Loucy (cell line): ENCODE data around the gene IDS.
"Not testable (repeated sequence)": the region's sequence is repeated elsewhere in the genome, so short reads cannot be mapped to it uniquely, and the experiment has no call there.

Experiments used
- H2AFZ ChIP-seq: fragments of 200-600 bp; sonication (generic); 2 replicates; pipeline ENCODE4 v1.6.0; 2016; ENCODE audit warnings: antibody characterized with exemption, mild to moderate bottlenecking, low read length, moderate library complexity
- H3F3A ChIP-seq: fragments of 200-600 bp; 2 replicates; pipeline ENCODE4 v1.6.0; 2016; ENCODE audit warnings: antibody characterized with exemption, low read depth, mild to moderate bottlenecking
- H3K27me3 ChIP-seq: fragments of 200-600 bp; sonication (generic); 2 replicates; pipeline ENCODE4 v1.6.1; 2014; ENCODE audit warnings: low read length, mild to moderate bottlenecking; ENCODE audit not compliant: insufficient read depth, poor library complexity, severe bottlenecking
- H3K36me3 ChIP-seq: fragments of 200-600 bp; sonication (generic); 2 replicates; pipeline ENCODE4 v1.6.1; 2016; ENCODE audit warnings: low read length; ENCODE audit not compliant: insufficient read depth
- H3K4me1 ChIP-seq: fragments of 200-600 bp; sonication (generic); 2 replicates; pipeline ENCODE4 v1.5.1; 2014; ENCODE audit warnings: low read length, mild to moderate bottlenecking; ENCODE audit not compliant: insufficient read depth, poor library complexity, severe bottlenecking
- H3K4me2 ChIP-seq: fragments of 200-600 bp; sonication (generic); 2 replicates; pipeline ENCODE4 v1.6.0; 2014; ENCODE audit warnings: antibody characterized with exemption, low read length, low read depth, mild to moderate bottlenecking; ENCODE audit not compliant: poor library complexity, severe bottlenecking
- H3K4me3 ChIP-seq: fragments of 200-600 bp; sonication (generic); 2 replicates; pipeline ENCODE4 v1.5.1; 2014; ENCODE audit warnings: low read length, mild to moderate bottlenecking, mixed read lengths; ENCODE audit not compliant: poor library complexity, severe bottlenecking
- H3K79me2 ChIP-seq: fragments of 200-600 bp; sonication (generic); 2 replicates; pipeline ENCODE4 v1.6.1; 2014; ENCODE audit warnings: low read length; ENCODE audit not compliant: insufficient read depth
- H3K9ac ChIP-seq: fragments of 200-600 bp; sonication (generic); 2 replicates; pipeline ENCODE4 v1.6.0; 2014; ENCODE audit warnings: mild to moderate bottlenecking, low read depth, low read length, moderate library complexity; ENCODE audit not compliant: poor library complexity, severe bottlenecking
- H3K9me2 ChIP-seq: fragments of 200-600 bp; sonication (generic); replicated peaks from 2 replicates; pipeline ENCODE4 v1.6.1; 2016; ENCODE audit warnings: low read depth, low read length, mixed read lengths
- H3K9me3 ChIP-seq: fragments of 200-600 bp; sonication (generic); 2 replicates; pipeline ENCODE4 v1.6.1; 2014; ENCODE audit warnings: mild to moderate bottlenecking, antibody characterized with exemption, low read length, low read depth; ENCODE audit not compliant: insufficient read depth
- H4K20me1 ChIP-seq: fragments of 200-600 bp; sonication (generic); 2 replicates; pipeline ENCODE4 v1.6.0; 2014; ENCODE audit warnings: antibody characterized with exemption, low read length, mild to moderate bottlenecking; ENCODE audit not compliant: insufficient read depth, poor library complexity, severe bottlenecking
- CTCF ChIP-seq: fragments of 200-600 bp; sonication (generic); conservative IDR thresholded peaks from 2 replicates; pipeline ENCODE4 v1.5.1; 2014; ENCODE audit warnings: mild to moderate bottlenecking, antibody characterized with exemption, low read length
- EZH2phosphoT487 ChIP-seq: fragments of 200-600 bp; IDR thresholded peaks from 2 replicates; pipeline ENCODE4 v1.6.1; 2018; ENCODE audit warnings: antibody characterized with exemption, mild to moderate bottlenecking, moderate library complexity, borderline replicate concordance

Gene IDS

DNA sequence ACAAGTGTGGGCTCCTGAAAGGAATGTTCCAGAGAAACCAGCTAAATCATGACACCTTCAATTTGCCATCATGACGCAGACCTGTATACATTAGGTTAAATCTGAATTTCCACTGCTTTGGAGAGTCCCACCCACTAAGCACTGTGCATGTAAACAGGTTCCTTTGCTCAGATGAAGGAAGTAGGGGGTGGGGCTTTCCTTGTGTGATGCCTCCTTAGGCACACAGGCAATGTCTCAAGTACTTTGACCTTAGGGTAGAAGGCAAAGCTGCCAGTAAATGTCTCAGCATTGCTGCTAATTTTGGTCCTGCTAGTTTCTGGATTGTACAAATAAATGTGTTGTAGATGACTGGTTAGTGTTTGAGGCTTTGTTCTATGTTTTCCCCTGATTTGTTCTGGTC is 41.9 kb upstream of the IDS start:
- not testable (repeated sequence) for H3K9ac ChIP-seq, H3K4me1 ChIP-seq, H3K9me2 ChIP-seq, H3K79me2 ChIP-seq, H4K20me1 ChIP-seq, H3K27me3 ChIP-seq, H3K4me3 ChIP-seq, H3K4me2 ChIP-seq, H3F3A ChIP-seq, H3K36me3 ChIP-seq, H3K9me3 ChIP-seq, H2AFZ ChIP-seq

DNA sequence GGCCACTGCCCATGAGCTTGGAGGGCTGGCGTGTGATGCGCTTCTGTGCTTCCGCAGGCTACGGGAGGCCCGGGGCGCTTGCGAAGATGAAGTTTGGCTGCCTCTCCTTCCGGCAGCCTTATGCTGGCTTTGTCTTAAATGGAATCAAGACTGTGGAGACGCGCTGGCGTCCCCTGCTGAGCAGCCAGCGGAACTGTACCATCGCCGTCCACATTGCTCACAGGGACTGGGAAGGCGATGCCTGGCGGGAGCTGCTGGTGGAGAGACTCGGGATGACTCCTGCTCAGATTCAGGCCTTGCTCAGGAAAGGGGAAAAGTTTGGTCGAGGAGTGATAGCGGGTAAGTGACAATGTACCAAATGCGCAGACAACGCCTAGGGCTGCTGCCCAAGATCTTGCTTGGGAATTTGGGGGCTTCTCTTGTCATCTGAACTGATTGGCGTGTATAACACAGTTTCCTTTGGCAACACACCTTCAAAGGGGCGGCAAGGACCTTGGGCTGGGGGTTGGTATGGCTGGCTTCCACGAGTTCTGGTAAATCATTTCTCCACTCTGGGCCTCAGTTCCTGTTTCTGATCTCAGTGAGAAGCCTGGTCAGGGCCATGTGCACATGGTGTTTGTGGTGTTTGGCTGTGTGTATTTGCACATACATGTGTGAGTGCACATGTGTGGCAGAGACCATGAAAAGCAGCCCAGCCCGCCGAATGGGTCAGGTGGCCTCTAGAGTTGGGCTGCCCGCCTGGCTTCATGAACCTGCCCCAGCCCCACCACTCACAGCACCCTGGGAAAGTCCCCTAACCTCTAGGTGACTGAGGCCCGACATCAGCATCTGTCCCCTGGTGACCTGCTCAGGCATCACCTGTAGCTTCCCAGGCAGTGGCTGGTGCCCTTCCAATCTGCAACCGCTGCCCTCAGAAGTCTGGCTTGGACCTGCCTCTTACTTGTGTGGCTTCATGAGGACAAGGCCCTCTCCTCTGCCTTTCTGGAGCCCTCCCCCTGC is 40.7 kb upstream of the IDS start:
- not testable (repeated sequence) for H3K9ac ChIP-seq, H4K20me1 ChIP-seq, H2AFZ ChIP-seq, H3K27me3 ChIP-seq, H3K4me3 ChIP-seq, H3K4me1 ChIP-seq, H3F3A ChIP-seq, H3K79me2 ChIP-seq, H3K9me2 ChIP-seq, H3K36me3 ChIP-seq, H3K4me2 ChIP-seq, H3K9me3 ChIP-seq

DNA sequence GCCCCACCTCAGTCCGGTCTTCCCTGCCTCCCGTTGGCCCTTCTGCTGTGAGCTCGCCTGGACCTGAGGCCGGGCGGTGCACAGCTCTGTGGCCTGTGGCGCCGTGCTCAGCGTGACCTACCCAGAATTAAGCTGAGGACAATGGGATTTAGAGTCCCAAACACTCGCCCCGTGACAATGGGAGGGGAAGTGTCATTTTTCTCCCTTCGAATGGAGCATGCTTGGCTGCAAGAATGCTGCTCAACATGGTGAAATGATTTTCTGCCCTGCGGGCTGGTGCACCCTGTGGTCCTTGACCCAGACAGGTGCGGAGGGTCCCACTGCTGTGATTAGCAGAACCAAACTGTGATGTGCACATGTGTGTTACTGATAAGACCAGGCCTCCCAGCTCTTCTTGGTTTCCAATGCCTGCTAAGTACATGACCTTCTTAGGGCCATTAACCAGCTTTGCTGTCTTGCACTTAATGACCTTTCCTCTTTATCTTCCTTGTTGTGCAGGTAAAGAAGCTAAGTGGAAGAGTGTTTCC is 36.5 kb upstream of the IDS start:
- peaks cover 5% of the 10 kb centered on the region; the same call in 1 of the 2 replicates for H3K79me2 ChIP-seq
- no peaks in the 10 kb centered on the region for H4K20me1 ChIP-seq
- no peaks in the 10 kb centered on the region for H3F3A ChIP-seq
- peak overlapping the region; percentile 81 for H3K9ac ChIP-seq
- H3K4me3 ChIP-seq: peak overlapping the region; percentile 83
- no peaks in the 10 kb centered on the region for H3K27me3 ChIP-seq
- peak overlapping the region; percentile 85 for H3K4me2 ChIP-seq
- no peak overlapping the region for H2AFZ ChIP-seq
- no peaks in the 10 kb centered on the region for H3K4me1 ChIP-seq
- no peak for TF ChIP-seq EZH2phosphoT487
- no peak for TF ChIP-seq CTCF
- no peaks in the 10 kb centered on the region for H3K9me3 ChIP-seq
- no peaks in the 10 kb centered on the region for H3K9me2 ChIP-seq
- H3K36me3 ChIP-seq: no peaks in the 10 kb centered on the region

- Histone ChIP-seq H3K4me1 (no peaks in the 10 kb centered on the region), H3K9ac (peak within 1 kb of the TSS; percentile 81), H3K79me2 (peaks cover 5% of the 10 kb centered on the region; the same call in 1 of the 2 replicates), H3K9me3 (no peaks in the 10 kb centered on the region), H4K20me1 (no peaks in the 10 kb centered on the region), H3K4me2 (peak within 1 kb of the TSS; percentile 85), H3F3A (no peaks in the 10 kb centered on the region), H3K27me3 (no peaks in the 10 kb centered on the region), H3K9me2 (no peaks in the 10 kb centered on the region), H3K4me3 (peak within 1 kb of the TSS; percentile 83), H3K36me3 (no peaks in the 10 kb centered on the region), H2AFZ (peak within 1 kb of the TSS; percentile 79)
- TF ChIP-seq EZH2phosphoT487: no peak
- no peak for TF ChIP-seq CTCF
These were observed 35.8 kb upstream of the IDS start, which contains the start of gene EOLA1 for GRCh38 chrX:149540621-149541520. TSS of gene EOLA1 (plus strand) at chrX:149541012. CDS start at chrX:149545631, 4,619 bp downstream.
